ENCODE measurements around the gene GOLGA6D.

Gene GOLGA6D

DNA sequence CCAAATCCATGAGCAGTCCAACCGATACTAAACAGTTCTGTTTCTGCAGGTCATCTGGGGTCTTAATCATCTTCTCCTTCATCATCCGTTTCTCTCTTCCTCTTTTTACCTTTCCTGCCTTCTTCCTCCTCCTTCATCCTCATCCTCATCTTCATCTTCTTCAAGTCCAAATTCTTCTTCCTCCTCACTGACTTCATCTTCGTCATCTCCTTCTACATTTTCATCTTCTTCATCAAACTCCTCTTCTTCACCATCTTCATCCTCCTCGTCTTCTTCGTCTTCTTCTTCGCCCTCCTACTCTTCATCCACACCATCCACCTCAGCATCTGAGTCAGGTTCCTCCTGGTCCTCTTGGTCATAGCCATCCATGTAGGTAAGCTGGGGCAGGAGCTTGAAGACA lies 39.1 kb downstream of the GOLGA6D start:
- CTCF ChIA-PET, result interaction anchor here (0.7 to 2.1 kb wide), 4 partner anchors 13 to 926 kb away, joined by 3 to 6 read pairs (median 4); partner anchors contain the start of gene PPCDC
- Histone ChIP-seq H3K4me3 (ENCODE audit: low read depth, low read length) (no peak overlapping the region), H3K9me3 (ENCODE audit: control insufficient read depth, insufficient read depth, low read depth, low read length) (no peaks in the 10 kb centered on the region), H3K36me3 (ENCODE audit: control insufficient read depth in 2 of 2, insufficient read depth in 1 of 2, low read length in 2 of 2) (no peaks in the 10 kb centered on the region), H3K27ac (ENCODE audit: extremely low read depth, low read depth, low read length) (no peak overlapping the region), H3K4me1 (ENCODE audit: control insufficient read depth, insufficient read depth, low read length) (no peaks in the 10 kb centered on the region)
- POLR2A ChIA-PET, result interaction anchor here (1.0 kb wide), 1 partner anchor 46 kb away, joined by 3 read pairs; no protein-coding TSS in a partner anchor
- TF ChIP-seq ZNF311 (tag by site-specific recombination; IDR thresholded peaks at IDR 0.05; ENCODE audit: borderline replicate concordance) (0 out of 2 replicates have a peak, but pooled peaks have one; percentile 43), GLIS1 (tag by site-specific recombination; IDR thresholded peaks at IDR 0.05) (no peak), ZNF843 (tag by site-specific recombination; IDR thresholded peaks at IDR 0.05) (no peak), ZNF473 (tag by site-specific recombination; IDR thresholded peaks at IDR 0.05) (0 out of 2 replicates have a peak, but pooled peaks have one; percentile 48)
- TF ChIP-seq, protein P1, sequence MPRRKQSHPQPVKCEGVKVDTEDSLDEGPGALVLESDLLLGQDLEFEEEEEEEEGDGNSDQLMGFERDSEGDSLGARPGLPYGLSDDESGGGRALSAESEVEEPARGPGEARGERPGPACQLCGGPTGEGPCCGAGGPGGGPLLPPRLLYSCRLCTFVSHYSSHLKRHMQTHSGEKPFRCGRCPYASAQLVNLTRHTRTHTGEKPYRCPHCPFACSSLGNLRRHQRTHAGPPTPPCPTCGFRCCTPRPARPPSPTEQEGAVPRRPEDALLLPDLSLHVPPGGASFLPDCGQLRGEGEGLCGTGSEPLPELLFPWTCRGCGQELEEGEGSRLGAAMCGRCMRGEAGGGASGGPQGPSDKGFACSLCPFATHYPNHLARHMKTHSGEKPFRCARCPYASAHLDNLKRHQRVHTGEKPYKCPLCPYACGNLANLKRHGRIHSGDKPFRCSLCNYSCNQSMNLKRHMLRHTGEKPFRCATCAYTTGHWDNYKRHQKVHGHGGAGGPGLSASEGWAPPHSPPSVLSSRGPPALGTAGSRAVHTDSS (tag by site-specific recombination; IDR thresholded peaks at IDR 0.05), result peak; percentile 100
- TF ChIP-seq, protein P2, sequence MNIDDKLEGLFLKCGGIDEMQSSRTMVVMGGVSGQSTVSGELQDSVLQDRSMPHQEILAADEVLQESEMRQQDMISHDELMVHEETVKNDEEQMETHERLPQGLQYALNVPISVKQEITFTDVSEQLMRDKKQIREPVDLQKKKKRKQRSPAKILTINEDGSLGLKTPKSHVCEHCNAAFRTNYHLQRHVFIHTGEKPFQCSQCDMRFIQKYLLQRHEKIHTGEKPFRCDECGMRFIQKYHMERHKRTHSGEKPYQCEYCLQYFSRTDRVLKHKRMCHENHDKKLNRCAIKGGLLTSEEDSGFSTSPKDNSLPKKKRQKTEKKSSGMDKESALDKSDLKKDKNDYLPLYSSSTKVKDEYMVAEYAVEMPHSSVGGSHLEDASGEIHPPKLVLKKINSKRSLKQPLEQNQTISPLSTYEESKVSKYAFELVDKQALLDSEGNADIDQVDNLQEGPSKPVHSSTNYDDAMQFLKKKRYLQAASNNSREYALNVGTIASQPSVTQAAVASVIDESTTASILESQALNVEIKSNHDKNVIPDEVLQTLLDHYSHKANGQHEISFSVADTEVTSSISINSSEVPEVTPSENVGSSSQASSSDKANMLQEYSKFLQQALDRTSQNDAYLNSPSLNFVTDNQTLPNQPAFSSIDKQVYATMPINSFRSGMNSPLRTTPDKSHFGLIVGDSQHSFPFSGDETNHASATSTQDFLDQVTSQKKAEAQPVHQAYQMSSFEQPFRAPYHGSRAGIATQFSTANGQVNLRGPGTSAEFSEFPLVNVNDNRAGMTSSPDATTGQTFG (tag by site-specific recombination; IDR thresholded peaks at IDR 0.05; ENCODE audit: borderline replicate concordance), result 0 out of 2 replicates have a peak, but pooled peaks have one; percentile 41

DNA sequence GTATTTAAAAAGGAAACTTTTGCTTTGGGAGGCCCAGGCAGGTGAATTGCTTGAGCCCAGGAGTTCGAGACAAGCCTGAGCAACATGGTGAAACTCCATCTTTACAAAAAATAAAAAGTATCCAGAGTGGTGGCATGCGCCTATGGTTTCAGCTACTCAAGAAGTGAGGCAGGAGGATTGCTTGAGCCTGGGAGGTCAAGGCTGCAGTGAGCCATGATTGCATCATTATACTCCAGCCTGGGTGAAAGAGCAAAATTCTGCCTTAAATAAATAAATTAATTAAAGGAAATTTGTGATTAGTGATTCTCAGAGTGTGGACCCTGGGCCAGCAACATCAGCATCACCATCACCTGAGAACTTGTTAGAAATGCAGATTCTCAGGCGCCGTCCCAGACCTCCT lies 43.3 kb downstream of the GOLGA6D start:
- H3K36me3 ChIP-seq (ENCODE audit: control insufficient read depth in 2 of 2, insufficient read depth in 1 of 2, low read length in 2 of 2), result no peaks in the 10 kb centered on the region

More for the DNA sequence above, 43.3 kb downstream of the GOLGA6D start:
- CTCF ChIA-PET, result interaction anchor here (1.1 kb wide), 1 partner anchor 9 kb away, joined by 3 read pairs; no protein-coding TSS in a partner anchor
- no peaks in the 10 kb centered on the region for H3K9me3 ChIP-seq (ENCODE audit: control insufficient read depth, insufficient read depth, low read depth, low read length)
- H3K4me3 ChIP-seq (ENCODE audit: low read depth, low read length), result no peak overlapping the region
- no peak for TF ChIP-seq ZNF133 (tag by site-specific recombination; IDR thresholded peaks at IDR 0.05)
- no peak for TF ChIP-seq ZNF707 (tag by site-specific recombination; IDR thresholded peaks at IDR 0.05)
- TF ChIP-seq, protein P3, sequence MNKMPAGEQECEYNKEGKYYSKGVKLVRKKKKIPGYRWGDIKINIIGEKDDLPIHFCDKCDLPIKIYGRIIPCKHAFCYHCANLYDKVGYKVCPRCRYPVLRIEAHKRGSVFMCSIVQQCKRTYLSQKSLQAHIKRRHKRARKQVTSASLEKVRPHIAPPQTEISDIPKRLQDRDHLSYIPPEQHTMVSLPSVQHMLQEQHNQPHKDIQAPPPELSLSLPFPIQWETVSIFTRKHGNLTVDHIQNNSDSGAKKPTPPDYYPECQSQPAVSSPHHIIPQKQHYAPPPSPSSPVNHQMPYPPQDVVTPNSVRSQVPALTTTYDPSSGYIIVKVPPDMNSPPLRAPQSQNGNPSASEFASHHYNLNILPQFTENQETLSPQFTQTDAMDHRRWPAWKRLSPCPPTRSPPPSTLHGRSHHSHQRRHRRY (tag by site-specific recombination; IDR thresholded peaks at IDR 0.05), result no peak
- TF ChIP-seq YY2 (tag by site-specific recombination; IDR thresholded peaks at IDR 0.05), result no peak
- TF ChIP-seq, protein P4, sequence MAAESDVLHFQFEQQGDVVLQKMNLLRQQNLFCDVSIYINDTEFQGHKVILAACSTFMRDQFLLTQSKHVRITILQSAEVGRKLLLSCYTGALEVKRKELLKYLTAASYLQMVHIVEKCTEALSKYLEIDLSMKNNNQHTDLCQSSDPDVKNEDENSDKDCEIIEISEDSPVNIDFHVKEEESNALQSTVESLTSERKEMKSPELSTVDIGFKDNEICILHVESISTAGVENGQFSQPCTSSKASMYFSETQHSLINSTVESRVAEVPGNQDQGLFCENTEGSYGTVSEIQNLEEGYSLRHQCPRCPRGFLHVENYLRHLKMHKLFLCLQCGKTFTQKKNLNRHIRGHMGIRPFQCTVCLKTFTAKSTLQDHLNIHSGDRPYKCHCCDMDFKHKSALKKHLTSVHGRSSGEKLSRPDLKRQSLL (tag by site-specific recombination; IDR thresholded peaks at IDR 0.05), result no peak
- TF ChIP-seq TRIM28 (IDR thresholded peaks at IDR 0.05; ENCODE audit: borderline replicate concordance, low read length), result no peak
- TF ChIP-seq, protein P5, sequence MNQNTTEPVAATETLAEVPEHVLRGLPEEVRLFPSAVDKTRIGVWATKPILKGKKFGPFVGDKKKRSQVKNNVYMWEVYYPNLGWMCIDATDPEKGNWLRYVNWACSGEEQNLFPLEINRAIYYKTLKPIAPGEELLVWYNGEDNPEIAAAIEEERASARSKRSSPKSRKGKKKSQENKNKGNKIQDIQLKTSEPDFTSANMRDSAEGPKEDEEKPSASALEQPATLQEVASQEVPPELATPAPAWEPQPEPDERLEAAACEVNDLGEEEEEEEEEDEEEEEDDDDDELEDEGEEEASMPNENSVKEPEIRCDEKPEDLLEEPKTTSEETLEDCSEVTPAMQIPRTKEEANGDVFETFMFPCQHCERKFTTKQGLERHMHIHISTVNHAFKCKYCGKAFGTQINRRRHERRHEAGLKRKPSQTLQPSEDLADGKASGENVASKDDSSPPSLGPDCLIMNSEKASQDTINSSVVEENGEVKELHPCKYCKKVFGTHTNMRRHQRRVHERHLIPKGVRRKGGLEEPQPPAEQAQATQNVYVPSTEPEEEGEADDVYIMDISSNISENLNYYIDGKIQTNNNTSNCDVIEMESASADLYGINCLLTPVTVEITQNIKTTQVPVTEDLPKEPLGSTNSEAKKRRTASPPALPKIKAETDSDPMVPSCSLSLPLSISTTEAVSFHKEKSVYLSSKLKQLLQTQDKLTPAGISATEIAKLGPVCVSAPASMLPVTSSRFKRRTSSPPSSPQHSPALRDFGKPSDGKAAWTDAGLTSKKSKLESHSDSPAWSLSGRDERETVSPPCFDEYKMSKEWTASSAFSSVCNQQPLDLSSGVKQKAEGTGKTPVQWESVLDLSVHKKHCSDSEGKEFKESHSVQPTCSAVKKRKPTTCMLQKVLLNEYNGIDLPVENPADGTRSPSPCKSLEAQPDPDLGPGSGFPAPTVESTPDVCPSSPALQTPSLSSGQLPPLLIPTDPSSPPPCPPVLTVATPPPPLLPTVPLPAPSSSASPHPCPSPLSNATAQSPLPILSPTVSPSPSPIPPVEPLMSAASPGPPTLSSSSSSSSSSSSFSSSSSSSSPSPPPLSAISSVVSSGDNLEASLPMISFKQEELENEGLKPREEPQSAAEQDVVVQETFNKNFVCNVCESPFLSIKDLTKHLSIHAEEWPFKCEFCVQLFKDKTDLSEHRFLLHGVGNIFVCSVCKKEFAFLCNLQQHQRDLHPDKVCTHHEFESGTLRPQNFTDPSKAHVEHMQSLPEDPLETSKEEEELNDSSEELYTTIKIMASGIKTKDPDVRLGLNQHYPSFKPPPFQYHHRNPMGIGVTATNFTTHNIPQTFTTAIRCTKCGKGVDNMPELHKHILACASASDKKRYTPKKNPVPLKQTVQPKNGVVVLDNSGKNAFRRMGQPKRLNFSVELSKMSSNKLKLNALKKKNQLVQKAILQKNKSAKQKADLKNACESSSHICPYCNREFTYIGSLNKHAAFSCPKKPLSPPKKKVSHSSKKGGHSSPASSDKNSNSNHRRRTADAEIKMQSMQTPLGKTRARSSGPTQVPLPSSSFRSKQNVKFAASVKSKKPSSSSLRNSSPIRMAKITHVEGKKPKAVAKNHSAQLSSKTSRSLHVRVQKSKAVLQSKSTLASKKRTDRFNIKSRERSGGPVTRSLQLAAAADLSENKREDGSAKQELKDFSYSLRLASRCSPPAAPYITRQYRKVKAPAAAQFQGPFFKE (tag by site-specific recombination; IDR thresholded peaks at IDR 0.05; ENCODE audit: borderline replicate concordance), result no peak
- no peak overlapping the region for H3K27ac ChIP-seq (ENCODE audit: extremely low read depth, low read depth, low read length)
- POLR2A ChIA-PET, result no interaction called here
- no peaks in the 10 kb centered on the region for H3K4me1 ChIP-seq (ENCODE audit: control insufficient read depth, insufficient read depth, low read length)
